ENCODE measurements around the gene CRTC2. TPM values are rescaled to one million over a fixed set of nuclear protein-coding genes. Genes with fewer than 3 reads are reported as not detected.
"Not testable (repeated sequence)": the region's sequence is repeated elsewhere in the genome, so short reads cannot be mapped to it uniquely, and the experiment has no call there.

Gene CRTC2
- polyA plus RNA-seq = 57.2 TPM

- peak within 1 kb of the TSS; percentile 77 to 98 (median 98) for H3K27ac Mint-ChIP-seq
- H3K9me3 Mint-ChIP-seq = no peaks in the 10 kb centered on the region
- peaks cover 13 to 51% (median 34%) of the 10 kb centered on the region in 3 donors for H3K4me1 Mint-ChIP-seq
- H3K36me3 Mint-ChIP-seq = no peaks in the 10 kb centered on the region
- peak within 1 kb of the TSS; percentile 89 to 99 (median 98) for H3K4me3 Mint-ChIP-seq
- no peaks in the 10 kb centered on the region for H3K27me3 Mint-ChIP-seq
These were observed at the start of gene CRTC2 for GRCh38 chr1:153958111-153958960. TSS of gene CRTC2 (minus strand) at chr1:153958612. CDS start at chr1:153958497, 115 bp downstream.

GRCh38 chr1:154006136-154006535 is 47.7 kb upstream of the CRTC2 start:
- Mint-ChIP-seq H3K27me3 (no peaks in the 10 kb centered on the region), H3K9me3 (no peaks in the 10 kb centered on the region), H3K36me3 (no peaks in the 10 kb centered on the region), H3K27ac (no peak overlapping the region), H3K4me3 (no peak overlapping the region), H3K4me1 (no peaks in the 10 kb centered on the region)

GRCh38 chr1:154000420-154000819 is 42.0 kb upstream of the CRTC2 start:
- no peaks in the 10 kb centered on the region for H3K9me3 Mint-ChIP-seq
- H3K4me1 Mint-ChIP-seq = peaks cover 0 to 3% (median under 1%) of the 10 kb centered on the region in 3 donors
- H3K27ac Mint-ChIP-seq = no peak overlapping the region

GRCh38 chr1:153996882-153997281 is 38.5 kb upstream of the CRTC2 start:
- H3K4me1 Mint-ChIP-seq = peaks cover 8 to 11% (median 9%) of the 10 kb centered on the region in 3 donors
- H3K27ac Mint-ChIP-seq, H3K9me3 Mint-ChIP-seq, H3K4me3 Mint-ChIP-seq, H3K27me3 Mint-ChIP-seq, H3K36me3 Mint-ChIP-seq: not testable (repeated sequence)

More at GRCh38 chr1:154000420-154000819, 42.0 kb upstream of the CRTC2 start:
- Mint-ChIP-seq H3K27me3 (no peaks in the 10 kb centered on the region), H3K36me3 (peaks cover 2% of the 10 kb centered on the region), H3K4me3 (no peak overlapping the region)

- H3K9me3 Mint-ChIP-seq = no peaks in the 10 kb centered on the region
- H3K27ac Mint-ChIP-seq = peak overlapping the region in 1 of 3 donors; percentile 39
- H3K27me3 Mint-ChIP-seq = no peaks in the 10 kb centered on the region
- peaks cover 9% of the 10 kb centered on the region for H3K36me3 Mint-ChIP-seq
- H3K4me1 Mint-ChIP-seq = peaks cover 14 to 20% (median 15%) of the 10 kb centered on the region in 3 donors
- peak overlapping the region in 1 of 4 donors; percentile 83 for H3K4me3 Mint-ChIP-seq
These were observed 37.2 kb upstream of the CRTC2 start for GRCh38 chr1:153995640-153996039.

- Mint-ChIP-seq H3K36me3 (peaks cover 9% of the 10 kb centered on the region), H3K9me3 (peaks cover 0 to 2% (median 0%) of the 10 kb centered on the region in 3 donors), H3K27me3 (no peaks in the 10 kb centered on the region), H3K4me3 (peak overlapping the region in 1 of 4 donors; percentile 83), H3K27ac (peak overlapping the region in 1 of 3 donors; percentile 39), H3K4me1 (peaks cover 18 to 24% (median 18%) of the 10 kb centered on the region in 3 donors)
These were observed 36.8 kb upstream of the CRTC2 start for GRCh38 chr1:153995202-153995601.

- peaks cover 8% of the 10 kb centered on the region for H3K36me3 Mint-ChIP-seq
- H3K4me3 Mint-ChIP-seq = peak overlapping the region; percentile 84 to 99 (median 98)
- no peaks in the 10 kb centered on the region for H3K27me3 Mint-ChIP-seq
- H3K27ac Mint-ChIP-seq = peak overlapping the region; percentile 85 to 100 (median 99)
- peaks cover 0 to 2% (median 0%) of the 10 kb centered on the region in 3 donors for H3K9me3 Mint-ChIP-seq
- H3K4me1 Mint-ChIP-seq = peaks cover 24 to 28% (median 24%) of the 10 kb centered on the region in 3 donors
These were observed 33.4 kb upstream of the CRTC2 start for GRCh38 chr1:153991806-153992205.

- no peaks in the 10 kb centered on the region for H3K27me3 Mint-ChIP-seq
- peak overlapping the region; percentile 85 to 100 (median 99) for H3K27ac Mint-ChIP-seq
- peaks cover 0 to 2% (median 0%) of the 10 kb centered on the region in 3 donors for H3K9me3 Mint-ChIP-seq
- peak overlapping the region; percentile 84 to 99 (median 98) for H3K4me3 Mint-ChIP-seq
- peaks cover 29 to 32% (median 29%) of the 10 kb centered on the region in 3 donors for H3K4me1 Mint-ChIP-seq
- H3K36me3 Mint-ChIP-seq = peaks cover 7% of the 10 kb centered on the region
These were observed 32.8 kb upstream of the CRTC2 start for GRCh38 chr1:153991151-153991630.

GRCh38 chr1:153990468-153991150 is 32.2 kb upstream of the CRTC2 start, which contains the start of gene RPS27:
TSS of gene RPS27 (plus strand) at chr1:153990762. CDS start at chr1:153990797, 35 bp downstream.
- Mint-ChIP-seq H3K27me3 (no peaks in the 10 kb centered on the region), H3K4me1 (peaks cover 31 to 34% (median 33%) of the 10 kb centered on the region in 3 donors), H3K36me3 (peaks cover 7% of the 10 kb centered on the region), H3K4me3 (peak within 1 kb of the TSS; percentile 84 to 99 (median 98)), H3K27ac (peak within 1 kb of the TSS; percentile 85 to 100 (median 99)), H3K9me3 (peaks cover 0 to 2% (median 0%) of the 10 kb centered on the region in 3 donors)

GRCh38 chr1:153987621-153988020 is 29.2 kb upstream of the CRTC2 start:
- Mint-ChIP-seq H3K27ac (peak overlapping the region in 2 of 3 donors; percentile 82 to 96), H3K4me1 (peaks cover 31 to 35% (median 31%) of the 10 kb centered on the region in 3 donors), H3K27me3 (no peaks in the 10 kb centered on the region), H3K36me3 (peaks cover 2% of the 10 kb centered on the region), H3K9me3 (peaks cover 0 to 2% (median 0%) of the 10 kb centered on the region in 3 donors), H3K4me3 (no peak overlapping the region)

- Mint-ChIP-seq H3K36me3 (no peaks in the 10 kb centered on the region), H3K4me3 (peak within 1 kb of the TSS; percentile 67 to 90 (median 84)), H3K27ac (peak within 1 kb of the TSS; percentile 82 to 97 (median 96)), H3K9me3 (peaks cover 0 to 2% (median 0%) of the 10 kb centered on the region in 3 donors), H3K4me1 (peaks cover 23 to 24% (median 23%) of the 10 kb centered on the region in 3 donors), H3K27me3 (no peaks in the 10 kb centered on the region)
These were observed 27.7 kb upstream of the CRTC2 start, which contains the start of gene RAB13 for GRCh38 chr1:153985941-153986761. TSS of gene RAB13 (minus strand) at chr1:153986339. CDS start at chr1:153986236, 103 bp downstream.

- no peaks in the 10 kb centered on the region for H3K36me3 Mint-ChIP-seq
- H3K4me1 Mint-ChIP-seq = peaks cover 20 to 21% (median 21%) of the 10 kb centered on the region in 3 donors
- peak overlapping the region in 1 of 3 donors; percentile 64 for H3K27ac Mint-ChIP-seq
- H3K27me3 Mint-ChIP-seq = no peaks in the 10 kb centered on the region
- peak overlapping the region; percentile 49 to 87 (median 62) for H3K4me3 Mint-ChIP-seq
- peaks cover 0 to 2% (median 0%) of the 10 kb centered on the region in 3 donors for H3K9me3 Mint-ChIP-seq
These were observed 27.0 kb upstream of the CRTC2 start for GRCh38 chr1:153985341-153985912.

- Mint-ChIP-seq H3K4me1 (peaks cover 17 to 18% (median 18%) of the 10 kb centered on the region in 3 donors), H3K36me3 (no peaks in the 10 kb centered on the region), H3K9me3 (no peaks in the 10 kb centered on the region), H3K4me3 (peak overlapping the region in 1 of 4 donors; percentile 38), H3K27me3 (no peaks in the 10 kb centered on the region), H3K27ac (peak overlapping the region in 1 of 3 donors; percentile 64)
These were observed 25.9 kb upstream of the CRTC2 start for GRCh38 chr1:153984123-153984894.
